HepG2 (cell line): ENCODE measurements around the gene CMTM2. TPM values are rescaled to one million over a fixed set of nuclear protein-coding genes. Genes with fewer than 3 reads are reported as not detected.

Source experiments
- CAMTA2 ChIP-seq: sonication (generic); formaldehyde crosslinking; IDR thresholded peaks from 2 replicates; pipeline ENCODE4 v1.4.0; 2020; ENCODE audit warnings: mild to moderate bottlenecking, missing genetic modification reagents, borderline replicate concordance
- CSRNP2 ChIP-seq: sonication (generic); formaldehyde crosslinking; conservative IDR thresholded peaks from 2 replicates; pipeline ENCODE4 v1.8.0; 2022; ENCODE audit warnings: low read depth, missing genetic modification reagents
- DNMT1 ChIP-seq: sonication (generic); formaldehyde crosslinking; IDR thresholded peaks from 2 replicates; pipeline ENCODE4 v1.5.1; 2020; ENCODE audit warnings: mild to moderate bottlenecking, missing genetic modification reagents
- FOXK1 ChIP-seq: sonication (generic); formaldehyde crosslinking; IDR thresholded peaks from 2 replicates; pipeline ENCODE4 v1.4.0; 2020; ENCODE audit warnings: low read depth, missing genetic modification reagents, borderline replicate concordance
- FOXP4 ChIP-seq: sonication (generic); formaldehyde crosslinking; IDR thresholded peaks from 2 replicates; pipeline ENCODE4 v1.4.0; 2020; ENCODE audit warnings: missing genetic modification reagents
- NFIB ChIP-seq: sonication (generic); formaldehyde crosslinking; IDR thresholded peaks from 2 replicates; pipeline ENCODE4 v1.9.0; 2021; ENCODE audit warnings: missing genetic modification reagents, mild to moderate bottlenecking, borderline replicate concordance
- NPAS2 ChIP-seq: sonication (generic); formaldehyde crosslinking; IDR thresholded peaks from 2 replicates; pipeline ENCODE4 v1.8.0; 2022; ENCODE audit warnings: mild to moderate bottlenecking, missing genetic modification reagents, borderline replicate concordance
- NR0B2 ChIP-seq: sonication (generic); formaldehyde crosslinking; IDR thresholded peaks from 2 replicates; pipeline ENCODE4 v1.4.0; 2020; ENCODE audit warnings: mild to moderate bottlenecking, missing genetic modification reagents
- PPARG ChIP-seq: conservative IDR thresholded peaks from 2 replicates; pipeline ENCODE4 v1.6.1; 2016; ENCODE audit warnings: missing biosample characterization, missing genetic modification reagents
- RARA ChIP-seq: IDR thresholded peaks from 2 replicates; pipeline ENCODE4 v1.6.1; 2016; ENCODE audit warnings: missing genetic modification reagents, missing compliant biosample characterization
- REPIN1 ChIP-seq: sonication (generic); formaldehyde crosslinking; IDR thresholded peaks from 2 replicates; pipeline ENCODE4 v1.8.0; 2022; ENCODE audit warnings: missing genetic modification reagents, low read depth, mild to moderate bottlenecking, borderline replicate concordance
- RFXAP ChIP-seq: sonication (generic); formaldehyde crosslinking; IDR thresholded peaks from 2 replicates; pipeline ENCODE4 v1.4.0; 2020; ENCODE audit warnings: missing genetic modification reagents, borderline replicate concordance
- SRSF9 ChIP-seq: fragments of 200-400 bp; formaldehyde crosslinking; IDR thresholded peaks from 2 replicates; pipeline ENCODE4 v1.6.1; 2018; ENCODE audit warnings: borderline replicate concordance, mild to moderate bottlenecking, low read depth, low read length; ENCODE audit not compliant: insufficient read depth, poor library complexity, severe bottlenecking
- TBX2 ChIP-seq: sonication (generic); formaldehyde crosslinking; IDR thresholded peaks from 2 replicates; pipeline ENCODE4 v1.5.0; 2020; ENCODE audit warnings: missing genetic modification reagents, mild to moderate bottlenecking, borderline replicate concordance
- TRIM24 ChIP-seq: sonication (generic); formaldehyde crosslinking; IDR thresholded peaks from 2 replicates; pipeline ENCODE4 v1.8.0; 2022; ENCODE audit warnings: mild to moderate bottlenecking, missing genetic modification reagents
- ZEB1 ChIP-seq: IDR thresholded peaks from 2 replicates; pipeline ENCODE4 v1.6.1; 2012; ENCODE audit warnings: mild to moderate bottlenecking, low read depth, inconsistent platforms; ENCODE audit not compliant: insufficient replicate concordance
- ZKSCAN1 ChIP-seq: fragments of 150-350 bp; IDR thresholded peaks from 2 replicates; pipeline ENCODE4 v1.6.1; 2014; ENCODE audit warnings: low read length
- ZNF331 ChIP-seq: sonication (generic); formaldehyde crosslinking; IDR thresholded peaks from 2 replicates; pipeline ENCODE4 v1.4.0; 2020; ENCODE audit warnings: missing genetic modification reagents
- ZNF550 ChIP-seq: sonication (generic); formaldehyde crosslinking; IDR thresholded peaks from 2 replicates; pipeline ENCODE4 v1.4.0; 2020; ENCODE audit warnings: mild to moderate bottlenecking, missing genetic modification reagents, borderline replicate concordance
- ZNF589 ChIP-seq: sonication (generic); formaldehyde crosslinking; conservative IDR thresholded peaks from 2 replicates; pipeline ENCODE4 v1.8.0; 2022; ENCODE audit warnings: mild to moderate bottlenecking, moderate library complexity, missing genetic modification reagents
- ZNF615 ChIP-seq: sonication (generic); formaldehyde crosslinking; IDR thresholded peaks from 2 replicates; pipeline ENCODE4 v1.5.0; 2020; ENCODE audit warnings: mild to moderate bottlenecking, missing genetic modification reagents, borderline replicate concordance
- ZSCAN30 ChIP-seq: sonication (generic); formaldehyde crosslinking; IDR thresholded peaks from 2 replicates; pipeline ENCODE4 v1.5.0; 2020; ENCODE audit warnings: mild to moderate bottlenecking, missing genetic modification reagents
- polyA plus RNA-seq, 8 experiments: library from polyadenylated mRNA; depleted of rRNA in 3 of 8; stranded (reverse) in 7 of 8; unstranded in 1 of 8; fragments of >200 nt; fragmentation: Illumina TruSeq in 4 of 8; extraction: Trizol in 4 of 8; gene quantifications; 2 replicates each; pipeline versions ENCODE4 v1.2.1 to v1.2.3, GENCODE V29; 2011 to 2016; ENCODE audit warnings: low read depth in 4 of 8, missing spikeins in 1 of 8, mixed read lengths in 1 of 8; ENCODE audit not compliant: insufficient read depth in 1 of 8
- total RNA-seq, 5 experiments: library from RNA; depleted of rRNA; stranded (reverse); fragments of >200 nt; fragmentation: Illumina TruSeq; extraction: Trizol; gene quantifications; 2 replicates each; pipeline ENCODE4 v1.2.3, GENCODE V29; 2016; ENCODE audit warnings: low read depth in 1 of 5
- TF ChIP-seq, protein P1 (sequence below): sonication (generic); formaldehyde crosslinking; IDR thresholded peaks from 2 replicates; pipeline ENCODE4 v1.5.0; 2020; ENCODE audit warnings: mild to moderate bottlenecking, missing genetic modification reagents

Gene CMTM2
- total and polyA plus RNA-seq, 2 of the 13 experiments (the other 11 are each of a cell fraction or from before 2014, with no cell fraction given) = not detected

GRCh38 chr16:66604376-66605176 lies 25.3 kb downstream of the CMTM2 start, which contains the start of gene CMTM3 (continued):
- TF ChIP-seq ZNF550 (CRISPR knock-in tag) (no peak), SRSF9 (no peak), ZNF615 (CRISPR knock-in tag) (no peak), TRIM24 (CRISPR knock-in tag) (no peak), FOXP4 (CRISPR knock-in tag) (no peak; the same call in 1 of the 2 replicates), REPIN1 (no peak), FOXK1 (CRISPR knock-in tag) (no peak; the same call in 1 of the 2 replicates), CSRNP2 (CRISPR knock-in tag) (no peak), RFXAP (CRISPR knock-in tag) (0 out of 2 replicates have a peak, but pooled peaks have one; percentile 33), NPAS2 (CRISPR knock-in tag) (no peak), CAMTA2 (CRISPR knock-in tag) (no peak), ZNF589 (CRISPR knock-in tag) (no peak), ZKSCAN1 (no peak), ZSCAN30 (CRISPR knock-in tag) (no peak), NFIB (CRISPR knock-in tag) (no peak), TBX2 (no peak; the same call in none of the 2 replicates), ZNF331 (CRISPR knock-in tag) (no peak; the same call in 1 of the 2 replicates), NR0B2 (CRISPR knock-in tag) (no peak), PPARG (CRISPR knock-in tag) (no peak), RARA (CRISPR knock-in tag) (no peak), DNMT1 (CRISPR knock-in tag) (no peak), ZEB1 (no peak)
- TF ChIP-seq, protein P1, sequence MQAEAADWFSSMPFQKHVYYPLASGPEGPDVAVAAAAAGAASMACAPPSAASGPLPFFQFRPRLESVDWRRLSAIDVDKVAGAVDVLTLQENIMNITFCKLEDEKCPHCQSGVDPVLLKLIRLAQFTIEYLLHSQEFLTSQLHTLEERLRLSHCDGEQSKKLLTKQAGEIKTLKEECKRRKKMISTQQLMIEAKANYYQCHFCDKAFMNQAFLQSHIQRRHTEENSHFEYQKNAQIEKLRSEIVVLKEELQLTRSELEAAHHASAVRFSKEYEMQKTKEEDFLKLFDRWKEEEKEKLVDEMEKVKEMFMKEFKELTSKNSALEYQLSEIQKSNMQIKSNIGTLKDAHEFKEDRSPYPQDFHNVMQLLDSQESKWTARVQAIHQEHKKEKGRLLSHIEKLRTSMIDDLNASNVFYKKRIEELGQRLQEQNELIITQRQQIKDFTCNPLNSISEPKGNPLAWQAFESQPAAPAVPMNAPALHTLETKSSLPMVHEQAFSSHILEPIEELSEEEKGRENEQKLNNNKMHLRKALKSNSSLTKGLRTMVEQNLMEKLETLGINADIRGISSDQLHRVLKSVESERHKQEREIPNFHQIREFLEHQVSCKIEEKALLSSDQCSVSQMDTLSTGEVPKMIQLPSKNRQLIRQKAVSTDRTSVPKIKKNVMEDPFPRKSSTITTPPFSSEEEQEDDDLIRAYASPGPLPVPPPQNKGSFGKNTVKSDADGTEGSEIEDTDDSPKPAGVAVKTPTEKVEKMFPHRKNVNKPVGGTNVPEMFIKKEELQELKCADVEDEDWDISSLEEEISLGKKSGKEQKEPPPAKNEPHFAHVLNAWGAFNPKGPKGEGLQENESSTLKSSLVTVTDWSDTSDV (CRISPR knock-in tag) = peak; percentile 51; the same call in 1 of the 2 replicates
